Measurements from ENCODE around the gene SPTB. TPM values are rescaled to one million over a fixed set of nuclear protein-coding genes. Genes with fewer than 3 reads are reported as not detected.

Gene SPTB
- total and polyA plus RNA-seq, 10 of the 15 experiments (the other 5 are each of a cell fraction or from before 2014, with no cell fraction given) = under 0.01 to 0.04 (median 0.02) TPM; not detected in 4

- H2AFZ ChIP-seq (ENCODE audit: control insufficient read depth, low read depth, low read length) = no peak overlapping the region
- no peaks in the 10 kb centered on the region for H3K79me2 ChIP-seq (ENCODE audit: control insufficient read depth, insufficient read depth, low read length)
- ChIA-PET RAD21 (ENCODE audit: unreplicated experiment) (interaction anchor here (1.5 to 2.5 kb wide), 2 partner anchors 11 to 118 kb away, joined by 3 to 13 read pairs; no protein-coding TSS in a partner anchor), SMC1A (ENCODE audit: uncharacterized antibody, unreplicated experiment) (interaction anchor here (2.0 kb wide), 1 partner anchor 119 kb away, joined by 8 read pairs; no protein-coding TSS in a partner anchor), CTCF (interaction anchor here (0.7 to 1.9 kb wide), 5 partner anchors 15 to 136 kb away, joined by 3 to 6 read pairs (median 4); no protein-coding TSS in a partner anchor), POLR2A (interaction anchor here (0.6 kb wide), 1 partner anchor 41 kb away, joined by 3 read pairs; no protein-coding TSS in a partner anchor)
- no peak for FAIRE-seq
- no peak overlapping the region for H3K4me3 ChIP-seq
- intact Hi-C loops (cut with micrococcal nuclease; ENCODE audit: unreplicated experiment) = no loop called here
- no peak overlapping the region for H3K9ac ChIP-seq (ENCODE audit: control insufficient read depth, insufficient read depth, low read length)
- in situ Hi-C loops (cut with MboI) = no loop called here
- H3K9me3 ChIP-seq (replicated peaks; ENCODE audit: control insufficient read depth, insufficient read depth, low read length) = no peaks in the 10 kb centered on the region; the same call in 2 of the 3 replicates
- TF ChIP-seq SREBF2 (IDR thresholded peaks at IDR 0.05; ENCODE audit: low read length) = no peak
- no peak for TF ChIP-seq ZBTB33 (IDR thresholded peaks at IDR 0.05)
- TF ChIP-seq TCF7 (IDR thresholded peaks at IDR 0.05; ENCODE audit: borderline replicate concordance) = no peak
- TF ChIP-seq CHD1 (IDR thresholded peaks at IDR 0.05; ENCODE audit: low read depth, low read length) = no peak
- no peak for TF ChIP-seq FOXM1 (IDR thresholded peaks at IDR 0.05; ENCODE audit: low read depth, low read length)
- no peak for TF ChIP-seq SPI1 (IDR thresholded peaks at IDR 0.05; ENCODE audit: borderline replicate concordance, insufficient read depth, low read depth, low read length)
- TF ChIP-seq NR2F1 (conservative IDR thresholded peaks at IDR 0.05) = no peak
- no TSS peak for BruUV-seq (replicated peaks)
- no peaks in the 10 kb centered on the region for H3K4me1 ChIP-seq (ENCODE audit: control insufficient read depth, insufficient read depth, low read length)
- no peak for DNase-seq (ENCODE audit: low read depth, low spot score)
- H3K36me3 ChIP-seq (ENCODE audit: control insufficient read depth in 2 of 2, insufficient read depth in 2 of 2, low read length in 1 of 2) = no peaks in the 10 kb centered on the region
- ATAC-seq = no peak
- no peaks in the 10 kb centered on the region; a peak in 1 of 4 replicates for H3K27me3 ChIP-seq (replicated peaks in 1 of 2; ENCODE audit: control insufficient read depth in 2 of 2, insufficient read depth in 2 of 2, low read length in 1 of 2)
- 74% methylated on average over 18 of the region's 18 CpGs for WGBS (ENCODE audit: insufficient coverage, insufficient replicate concordance, low lambda C conversion rate, missing lambda C conversion rate)
- no peak overlapping the region for H3K4me2 ChIP-seq (ENCODE audit: control insufficient read depth, insufficient read depth)
- no peak overlapping the region for H3K27ac ChIP-seq (ENCODE audit: control insufficient read depth, insufficient read depth)
- no peaks in the 10 kb centered on the region for H4K20me1 ChIP-seq (ENCODE audit: control insufficient read depth, insufficient read depth)
Measured at GRCh38 chr14:64773046-64773445, 106.7 kb downstream of the SPTB start.
